Measurements from ENCODE around the gene C16orf95.

DNA sequence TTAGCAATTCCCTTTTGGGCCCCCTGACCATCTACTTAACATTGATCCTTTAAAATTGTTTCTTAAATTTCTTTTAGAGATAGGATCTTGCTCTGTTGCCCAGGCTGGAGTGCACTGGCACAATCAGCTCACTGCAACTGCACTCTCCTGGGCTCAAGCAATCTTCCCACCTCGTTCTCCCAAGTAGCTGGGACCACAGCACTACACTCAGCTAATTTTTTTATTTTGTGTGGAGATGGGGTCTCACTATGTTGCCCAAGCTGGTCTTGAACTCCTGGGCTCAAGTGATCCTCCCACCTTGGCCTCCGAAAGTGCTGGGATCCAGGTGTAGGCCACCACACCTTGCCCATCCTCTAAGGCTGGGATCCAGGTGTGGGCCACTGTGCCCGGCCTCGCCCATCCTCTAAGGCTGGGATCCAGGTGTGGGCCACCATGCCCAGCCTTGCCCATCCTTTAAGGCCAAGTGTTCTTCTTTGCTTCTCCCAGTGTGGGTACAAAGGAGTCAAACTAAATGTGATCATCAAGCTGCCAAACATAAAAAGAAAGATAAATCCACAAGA is 13.2 kb downstream of the C16orf95 start:
- TF ChIP-seq EP300 (IDR thresholded peaks at IDR 0.05; ENCODE audit: borderline replicate concordance) (no peak), TAF1 (IDR thresholded peaks at IDR 0.05; ENCODE audit: low read depth) (no peak), EGR1 (IDR thresholded peaks at IDR 0.05) (no peak), YY1 (IDR thresholded peaks at IDR 0.05; ENCODE audit: low read depth) (no peak), FOXM1 (IDR thresholded peaks at IDR 0.05; ENCODE audit: borderline replicate concordance, low read depth) (no peak), CEBPB (IDR thresholded peaks at IDR 0.05) (no peak)

All from Ishikawa (cell line).